ENCODE results near the gene SLC9C2. TPM values are rescaled to one million over a fixed set of nuclear protein-coding genes. Genes with fewer than 3 reads are reported as not detected.
A peak's percentile ranks its signal among the peaks of the same experiment; 100 is the strongest.

The SLC9C2 gene
- total RNA-seq, 1 experiment from 2014 or later = not detected

DNA sequence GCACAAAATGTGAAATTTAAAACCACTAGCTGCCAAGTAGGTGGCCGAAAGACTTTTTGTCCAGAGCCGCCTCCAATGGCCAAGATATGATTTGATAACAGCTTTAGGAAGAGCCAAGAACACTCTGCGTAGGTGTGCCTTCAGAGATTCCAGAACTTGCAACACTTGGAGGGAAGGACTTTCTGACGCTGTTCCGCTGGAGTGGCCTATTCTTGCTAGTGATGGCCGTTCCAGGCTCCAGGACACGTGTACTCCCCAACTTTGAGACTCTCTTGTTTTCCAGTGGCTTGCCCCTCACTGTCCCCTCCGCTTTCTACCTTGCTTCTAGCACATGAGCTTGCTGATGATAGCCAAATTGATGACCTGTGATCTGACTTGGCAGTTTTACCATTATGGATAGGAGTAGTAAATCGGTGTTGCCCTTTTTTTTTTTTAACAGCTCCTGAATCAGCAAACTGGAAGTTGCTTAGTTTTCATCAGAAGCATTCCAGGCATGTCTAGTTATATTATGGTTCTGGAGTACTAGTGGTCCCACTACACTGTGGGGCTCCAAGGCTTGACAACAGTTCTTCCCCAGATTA lies 124.7 kb downstream of the SLC9C2 start:
- Histone ChIP-seq H4K8ac (replicated peaks; ENCODE audit: insufficient read length, low read depth, low read length) (no peak overlapping the region), H3K14ac (ENCODE audit: insufficient read depth, low read length) (peak overlapping the region; percentile 100), H2BK12ac (ENCODE audit: insufficient read length, low read depth, low read length) (no peak overlapping the region), H3K79me1 (ENCODE audit: insufficient read depth, low read depth, low read length, poor library complexity, severe bottlenecking) (no peaks in the 10 kb centered on the region), H3K23ac (ENCODE audit: insufficient read length, low read depth, low read length) (no peak overlapping the region), H4K5ac (ENCODE audit: insufficient read length, low read depth, low read length) (no peak overlapping the region), H3K27me3 (ENCODE audit: insufficient read depth, low read length) (no peaks in the 10 kb centered on the region), H4K20me1 (ENCODE audit: control insufficient read depth, insufficient read depth, insufficient read length) (no peaks in the 10 kb centered on the region), H3K18ac (ENCODE audit: insufficient read length, low read depth, low read length) (no peak overlapping the region), H3K56ac (ENCODE audit: insufficient read length, low read depth, low read length) (peak overlapping the region; percentile 99), H3K4me1 (ENCODE audit: insufficient read depth, low read length) (no peaks in the 10 kb centered on the region; the same call in 1 of the 2 replicates), H4K91ac (ENCODE audit: insufficient read length, low read depth, low read length) (peak overlapping the region; percentile 100), H2AFZ (ENCODE audit: low read length) (no peak overlapping the region), H2BK5ac (ENCODE audit: insufficient read length, low read length) (peak overlapping the region; percentile 98), H3K9me3 (ENCODE audit: control insufficient read depth, low read depth, low read length) (no peaks in the 10 kb centered on the region), H3K23me2 (ENCODE audit: insufficient read length, low read depth, low read length, poor library complexity, severe bottlenecking) (peaks cover 18% of the 10 kb centered on the region), H2BK120ac (ENCODE audit: low read depth, low read length, poor library complexity, severe bottlenecking) (no peak overlapping the region), H3K27ac (ENCODE audit: insufficient read length, low read depth, low read length) (no peak overlapping the region), H2AK5ac (ENCODE audit: insufficient read length, low read length) (no peak overlapping the region), H3K4ac (ENCODE audit: low read depth, low read length) (no peak overlapping the region), H3T11ph (ENCODE audit: low read length) (no peak overlapping the region), H2BK15ac (ENCODE audit: low read depth, low read length) (no peak overlapping the region), H3K79me2 (ENCODE audit: insufficient read depth, low read length) (peaks cover 25% of the 10 kb centered on the region; the same call in 1 of the 2 replicates), H3K4me2 (ENCODE audit: insufficient read depth, insufficient read length, low read length) (peak overlapping the region; percentile 97), H3K9ac (ENCODE audit: extremely low read depth, insufficient read length, low read length) (peak overlapping the region; percentile 100), H2BK20ac (ENCODE audit: low read depth, low read length, poor library complexity, severe bottlenecking) (no peak overlapping the region)
- TF ChIP-seq, protein P1, sequence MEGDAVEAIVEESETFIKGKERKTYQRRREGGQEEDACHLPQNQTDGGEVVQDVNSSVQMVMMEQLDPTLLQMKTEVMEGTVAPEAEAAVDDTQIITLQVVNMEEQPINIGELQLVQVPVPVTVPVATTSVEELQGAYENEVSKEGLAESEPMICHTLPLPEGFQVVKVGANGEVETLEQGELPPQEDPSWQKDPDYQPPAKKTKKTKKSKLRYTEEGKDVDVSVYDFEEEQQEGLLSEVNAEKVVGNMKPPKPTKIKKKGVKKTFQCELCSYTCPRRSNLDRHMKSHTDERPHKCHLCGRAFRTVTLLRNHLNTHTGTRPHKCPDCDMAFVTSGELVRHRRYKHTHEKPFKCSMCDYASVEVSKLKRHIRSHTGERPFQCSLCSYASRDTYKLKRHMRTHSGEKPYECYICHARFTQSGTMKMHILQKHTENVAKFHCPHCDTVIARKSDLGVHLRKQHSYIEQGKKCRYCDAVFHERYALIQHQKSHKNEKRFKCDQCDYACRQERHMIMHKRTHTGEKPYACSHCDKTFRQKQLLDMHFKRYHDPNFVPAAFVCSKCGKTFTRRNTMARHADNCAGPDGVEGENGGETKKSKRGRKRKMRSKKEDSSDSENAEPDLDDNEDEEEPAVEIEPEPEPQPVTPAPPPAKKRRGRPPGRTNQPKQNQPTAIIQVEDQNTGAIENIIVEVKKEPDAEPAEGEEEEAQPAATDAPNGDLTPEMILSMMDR (conservative IDR thresholded peaks at IDR 0.05) = no peak
- peaks cover 47 to 61% (median 48%) of the 10 kb centered on the region in 3 experiments for H3K36me3 Mint-ChIP-seq (ENCODE audit: insufficient read depth in 1 of 3, low read depth in 3 of 3)
- H3K4me1 Mint-ChIP-seq = peaks cover 34 to 46% of the 10 kb centered on the region in 2 experiments
- peak overlapping the region; percentile 17 to 95 (median 51) for H3K27ac Mint-ChIP-seq
- no peak for DNase-seq
- WGBS (ENCODE audit: extremely low coverage, insufficient read length, low lambda C conversion rate) = no CpG with 5 or more reads among the region's 9 CpGs
- peaks cover 0 to 3% of the 10 kb centered on the region in 2 experiments; a peak in 2 of 5 replicates for H3K9me3 Mint-ChIP-seq
- no peaks in the 10 kb centered on the region for H3K27me3 Mint-ChIP-seq (ENCODE audit: low read depth)
- peak overlapping the region; percentile 94 to 98 for H3K4me3 Mint-ChIP-seq
